ENCODE measurements around the gene PTCHD1. TPM values are rescaled to one million over a fixed set of nuclear protein-coding genes. Genes with fewer than 3 reads are reported as not detected.

The PTCHD1 gene
- polyA plus RNA-seq, 1 donor from 2014 or later: not detected

GRCh38 chrX:23333842-23334520 lies 668 bp upstream of the PTCHD1 start:
- H3K27me3 Mint-ChIP-seq: peaks cover 25% of the 10 kb centered on the region
- H3K4me1 Mint-ChIP-seq: peaks cover 0 to 7% (median 4%) of the 10 kb centered on the region in 3 donors
- H3K27ac Mint-ChIP-seq: no peak overlapping the region
- H3K4me3 Mint-ChIP-seq: peak overlapping the region in 1 of 4 donors; percentile 41
- H3K9me3 Mint-ChIP-seq: peaks cover 0 to 2% (median 0%) of the 10 kb centered on the region in 3 donors
- H3K36me3 Mint-ChIP-seq: no peaks in the 10 kb centered on the region

- Mint-ChIP-seq H3K27me3 (peaks cover 25% of the 10 kb centered on the region), H3K4me3 (no peak overlapping the region), H3K27ac (no peak overlapping the region), H3K4me1 (peaks cover 0 to 7% (median 4%) of the 10 kb centered on the region in 3 donors), H3K36me3 (no peaks in the 10 kb centered on the region), H3K9me3 (peaks cover 0 to 2% (median 0%) of the 10 kb centered on the region in 3 donors)
Observed at GRCh38 chrX:23334521-23334847, 165 bp upstream of the PTCHD1 start.

- Mint-ChIP-seq H3K36me3 (no peaks in the 10 kb centered on the region), H3K4me1 (peaks cover 0 to 1% (median 1%) of the 10 kb centered on the region in 3 donors), H3K27ac (no peak overlapping the region), H3K27me3 (peaks cover 22% of the 10 kb centered on the region), H3K9me3 (no peaks in the 10 kb centered on the region), H3K4me3 (no peak overlapping the region)
Observed at GRCh38 chrX:23338334-23338733, 3.7 kb downstream of the PTCHD1 start.

GRCh38 chrX:23341452-23341851 lies 6.8 kb downstream of the PTCHD1 start:
- H3K4me1 Mint-ChIP-seq: peaks cover 0 to 1% (median 0%) of the 10 kb centered on the region in 3 donors
- no peaks in the 10 kb centered on the region for H3K36me3 Mint-ChIP-seq
- no peak overlapping the region for H3K27ac Mint-ChIP-seq
- peaks cover 14% of the 10 kb centered on the region for H3K27me3 Mint-ChIP-seq
- H3K4me3 Mint-ChIP-seq: no peak overlapping the region
- H3K9me3 Mint-ChIP-seq: no peaks in the 10 kb centered on the region

GRCh38 chrX:23344238-23344903 lies 9.7 kb downstream of the PTCHD1 start:
- H3K27me3 Mint-ChIP-seq: peaks cover 12% of the 10 kb centered on the region

GRCh38 chrX:23344904-23345271 lies 10.2 kb downstream of the PTCHD1 start:
- peaks cover 0 to 2% (median 0%) of the 10 kb centered on the region in 3 donors for H3K9me3 Mint-ChIP-seq
- peaks cover 12% of the 10 kb centered on the region for H3K27me3 Mint-ChIP-seq
- peaks cover 0 to 1% (median 0%) of the 10 kb centered on the region in 3 donors for H3K4me1 Mint-ChIP-seq
- H3K27ac Mint-ChIP-seq: no peak overlapping the region
- peak overlapping the region in 1 of 4 donors; percentile 24 for H3K4me3 Mint-ChIP-seq
- no peaks in the 10 kb centered on the region for H3K36me3 Mint-ChIP-seq

More at GRCh38 chrX:23344238-23344903, 9.7 kb downstream of the PTCHD1 start:
- peaks cover 0 to under 1% (median 0%) of the 10 kb centered on the region in 3 donors for H3K9me3 Mint-ChIP-seq
- H3K36me3 Mint-ChIP-seq: no peaks in the 10 kb centered on the region
- no peak overlapping the region for H3K4me3 Mint-ChIP-seq
- no peak overlapping the region for H3K27ac Mint-ChIP-seq
- H3K4me1 Mint-ChIP-seq: peaks cover 0 to 1% (median 0%) of the 10 kb centered on the region in 3 donors

- H3K27me3 Mint-ChIP-seq: no peaks in the 10 kb centered on the region
- no peak overlapping the region for H3K27ac Mint-ChIP-seq
- H3K4me1 Mint-ChIP-seq: no peaks in the 10 kb centered on the region
- no peak overlapping the region for H3K4me3 Mint-ChIP-seq
- H3K9me3 Mint-ChIP-seq: peaks cover 0 to 6% (median 3%) of the 10 kb centered on the region in 3 donors
- H3K36me3 Mint-ChIP-seq: peaks cover 2% of the 10 kb centered on the region
Observed at GRCh38 chrX:23356189-23356588, 21.5 kb downstream of the PTCHD1 start.

- H3K4me3 Mint-ChIP-seq: no peak overlapping the region
- H3K9me3 Mint-ChIP-seq: no peaks in the 10 kb centered on the region
- H3K4me1 Mint-ChIP-seq: no peaks in the 10 kb centered on the region
- no peak overlapping the region for H3K27ac Mint-ChIP-seq
- peaks cover 2% of the 10 kb centered on the region for H3K27me3 Mint-ChIP-seq
- H3K36me3 Mint-ChIP-seq: peaks cover 2% of the 10 kb centered on the region
Observed at GRCh38 chrX:23364416-23364815, 29.8 kb downstream of the PTCHD1 start.

- Mint-ChIP-seq H3K4me3 (no peak overlapping the region), H3K36me3 (peaks cover 2% of the 10 kb centered on the region), H3K27ac (no peak overlapping the region), H3K4me1 (no peaks in the 10 kb centered on the region), H3K27me3 (peaks cover 2% of the 10 kb centered on the region), H3K9me3 (no peaks in the 10 kb centered on the region)
Observed at GRCh38 chrX:23365541-23365940, 30.9 kb downstream of the PTCHD1 start.

- H3K9me3 Mint-ChIP-seq: no peaks in the 10 kb centered on the region
- H3K4me3 Mint-ChIP-seq: no peak overlapping the region
- H3K36me3 Mint-ChIP-seq: no peaks in the 10 kb centered on the region
- H3K27ac Mint-ChIP-seq: no peak overlapping the region
- peaks cover 0 to 2% (median 0%) of the 10 kb centered on the region in 3 donors for H3K4me1 Mint-ChIP-seq
- H3K27me3 Mint-ChIP-seq: peaks cover 2% of the 10 kb centered on the region
Observed at GRCh38 chrX:23366914-23367313, 32.3 kb downstream of the PTCHD1 start.

GRCh38 chrX:23369027-23369426 lies 34.4 kb downstream of the PTCHD1 start:
- Mint-ChIP-seq H3K36me3 (no peaks in the 10 kb centered on the region), H3K27me3 (no peaks in the 10 kb centered on the region), H3K9me3 (no peaks in the 10 kb centered on the region), H3K4me1 (peaks cover 0 to 2% (median 0%) of the 10 kb centered on the region in 3 donors), H3K4me3 (no peak overlapping the region), H3K27ac (no peak overlapping the region)

- H3K4me3 Mint-ChIP-seq: no peak overlapping the region
- peaks cover 0 to 2% (median 0%) of the 10 kb centered on the region in 3 donors for H3K4me1 Mint-ChIP-seq
- no peaks in the 10 kb centered on the region for H3K9me3 Mint-ChIP-seq
- H3K27me3 Mint-ChIP-seq: no peaks in the 10 kb centered on the region
- H3K27ac Mint-ChIP-seq: peak overlapping the region in 1 of 3 donors; percentile 60
- no peaks in the 10 kb centered on the region for H3K36me3 Mint-ChIP-seq
Observed at GRCh38 chrX:23372220-23372902, 37.7 kb downstream of the PTCHD1 start.

- no peak overlapping the region for H3K27ac Mint-ChIP-seq
- H3K4me3 Mint-ChIP-seq: no peak overlapping the region
- H3K36me3 Mint-ChIP-seq: no peaks in the 10 kb centered on the region
- peaks cover 0 to 2% (median 0%) of the 10 kb centered on the region in 3 donors for H3K4me1 Mint-ChIP-seq
- H3K9me3 Mint-ChIP-seq: no peaks in the 10 kb centered on the region
- no peaks in the 10 kb centered on the region for H3K27me3 Mint-ChIP-seq
Observed at GRCh38 chrX:23373129-23373804, 38.6 kb downstream of the PTCHD1 start.

GRCh38 chrX:23374291-23374690 lies 39.6 kb downstream of the PTCHD1 start:
- Mint-ChIP-seq H3K27ac (no peak overlapping the region), H3K9me3 (no peaks in the 10 kb centered on the region), H3K4me3 (no peak overlapping the region), H3K4me1 (peaks cover 0 to 2% (median 0%) of the 10 kb centered on the region in 3 donors), H3K27me3 (no peaks in the 10 kb centered on the region), H3K36me3 (no peaks in the 10 kb centered on the region)

GRCh38 chrX:23376581-23376980 lies 41.9 kb downstream of the PTCHD1 start:
- H3K4me1 Mint-ChIP-seq: no peaks in the 10 kb centered on the region
- peaks cover 3% of the 10 kb centered on the region for H3K27me3 Mint-ChIP-seq
- no peaks in the 10 kb centered on the region for H3K9me3 Mint-ChIP-seq
- no peak overlapping the region for H3K27ac Mint-ChIP-seq
- no peak overlapping the region for H3K4me3 Mint-ChIP-seq
- no peaks in the 10 kb centered on the region for H3K36me3 Mint-ChIP-seq
